Medulla oblongata (tissue), 1 donor: Measurements from ENCODE around the gene TNNT3.
"Not testable (repeated sequence)": the region's sequence is repeated elsewhere in the genome, so short reads cannot be mapped to it uniquely, and the experiment has no call there.

ENCODE experiments used
- DNase-seq: peaks from one replicate; pipeline ENCODE4 v3.0.0-alpha.2; 2015; ENCODE audit errors: extremely low spot score

TNNT3 gene

GRCh38 chr11:1935156-1936071 lies 15.9 kb downstream of the TNNT3 start:
- no peak for DNase-seq

- no peak for DNase-seq
Observed at GRCh38 chr11:1936072-1936780, 16.7 kb downstream of the TNNT3 start.

DNA sequence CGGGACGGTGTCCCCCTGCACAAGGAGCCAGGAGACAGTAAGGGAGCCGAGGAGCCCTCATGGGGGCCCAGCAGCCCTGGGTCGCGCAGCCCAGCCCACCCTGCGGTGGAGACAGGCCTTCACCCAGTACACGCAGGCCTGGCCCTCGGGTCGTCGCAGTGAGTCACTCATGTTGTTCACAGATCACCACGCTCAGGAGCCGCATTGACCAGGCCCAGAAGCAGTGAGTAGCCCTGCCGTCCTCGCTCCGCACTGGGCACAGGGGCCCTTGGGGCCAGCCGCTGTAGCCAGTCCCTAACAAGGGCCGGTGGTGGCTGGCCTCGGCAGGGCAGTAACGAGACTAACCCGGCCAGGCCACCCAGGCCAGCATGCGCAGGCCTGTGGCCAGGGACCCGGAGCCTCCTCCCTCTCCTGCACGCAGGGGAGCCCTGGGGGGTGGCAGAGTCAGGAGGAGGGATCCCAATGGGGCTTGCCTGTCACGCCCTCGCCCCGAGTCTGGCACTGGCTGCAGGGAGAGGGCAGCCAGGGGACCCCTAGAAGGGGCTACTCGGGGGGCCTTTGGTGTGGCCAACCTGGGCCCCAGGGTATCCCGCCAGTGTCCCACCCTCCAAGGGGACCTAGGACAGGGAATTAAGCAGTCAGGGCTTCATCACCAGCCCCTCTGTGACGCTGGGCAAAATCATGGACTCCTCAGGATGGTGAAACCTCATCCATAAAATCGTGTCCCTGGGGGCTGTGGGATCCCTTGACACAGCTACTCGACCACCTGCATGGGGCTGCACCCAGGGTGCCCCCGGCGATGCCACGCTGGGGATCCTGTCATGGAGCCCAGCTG lies 17.5 kb downstream of the TNNT3 start:
- DNase-seq, result no peak

GRCh38 chr11:1937616-1938342 lies 18.3 kb downstream of the TNNT3 start:
- DNase-seq, result no peak

DNA sequence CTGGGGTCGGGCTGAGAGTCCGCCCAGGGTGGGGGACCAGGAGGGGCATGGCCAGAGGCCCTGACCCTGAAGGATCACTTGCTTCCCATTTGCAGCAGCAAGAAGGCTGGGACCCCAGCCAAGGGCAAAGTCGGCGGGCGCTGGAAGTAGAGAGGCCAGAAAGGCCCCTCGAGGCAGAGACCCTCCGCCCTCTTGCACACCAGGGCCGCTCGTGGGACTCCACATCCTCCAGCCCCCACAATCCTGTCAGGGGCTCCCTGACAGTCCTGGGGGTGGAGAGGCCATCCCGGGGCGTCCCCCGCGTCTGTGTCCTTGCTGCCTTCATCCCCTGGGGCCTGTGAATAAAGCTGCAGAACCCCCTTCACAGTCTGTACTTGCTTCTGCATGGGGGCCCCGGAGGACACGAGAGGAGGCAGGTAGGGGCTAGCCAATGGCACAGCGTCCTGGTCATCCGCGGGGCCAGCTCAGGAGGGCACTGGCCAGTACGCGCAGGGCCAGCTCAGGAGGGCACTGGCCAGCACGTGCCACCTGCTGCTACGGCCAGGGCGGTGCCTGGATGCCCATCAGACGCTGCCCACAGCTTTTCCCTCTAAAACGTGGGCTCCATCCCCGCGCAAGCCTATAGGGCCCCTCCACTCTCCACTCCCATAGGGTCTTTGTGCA lies 19.0 kb downstream of the TNNT3 start:
- no peak for DNase-seq

GRCh38 chr11:1939006-1939625 lies 19.6 kb downstream of the TNNT3 start:
- DNase-seq, result no peak

DNA sequence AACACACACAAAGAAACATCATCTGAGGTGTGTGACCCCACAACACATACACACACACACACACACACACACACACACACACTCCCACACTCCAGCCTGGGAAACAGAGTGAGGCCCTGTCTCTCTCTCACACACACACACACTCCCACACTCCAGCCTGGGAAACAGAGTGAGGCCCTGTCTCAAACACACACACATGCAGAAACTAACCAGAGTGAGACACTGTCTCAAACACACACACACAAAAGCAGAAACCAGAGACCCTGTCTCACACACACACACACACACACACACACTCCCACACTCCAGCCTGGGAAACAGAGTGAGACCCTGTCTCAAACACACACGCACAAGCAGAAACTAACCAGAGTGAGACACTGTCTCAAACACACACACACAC lies 20.3 kb downstream of the TNNT3 start:
- not testable (repeated sequence) for DNase-seq

GRCh38 chr11:1942558-1943260 lies 23.2 kb downstream of the TNNT3 start:
- DNase-seq, result no peak

DNA sequence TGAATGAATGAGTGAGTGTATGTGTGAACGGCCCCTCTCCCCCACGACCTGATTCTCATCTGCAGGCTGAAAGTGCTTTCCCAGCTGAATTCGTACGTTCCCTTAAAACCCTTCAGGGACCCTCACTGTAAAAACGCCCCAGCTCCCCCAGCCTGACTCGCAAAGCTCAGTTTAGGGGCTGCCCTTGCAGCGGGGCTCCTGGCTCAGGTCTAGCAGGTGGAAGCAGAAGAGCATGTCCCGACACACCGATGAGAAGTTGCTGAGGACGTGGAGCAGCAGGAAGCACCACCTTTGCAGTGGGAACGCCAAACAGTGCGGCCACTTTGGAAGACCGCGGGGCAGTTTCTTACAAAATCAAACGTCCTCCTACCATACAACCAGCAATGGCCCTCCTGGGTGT lies 24.1 kb downstream of the TNNT3 start:
- no peak for DNase-seq

- DNase-seq, result no peak
Observed at GRCh38 chr11:1943977-1944376, 24.5 kb downstream of the TNNT3 start.

DNA sequence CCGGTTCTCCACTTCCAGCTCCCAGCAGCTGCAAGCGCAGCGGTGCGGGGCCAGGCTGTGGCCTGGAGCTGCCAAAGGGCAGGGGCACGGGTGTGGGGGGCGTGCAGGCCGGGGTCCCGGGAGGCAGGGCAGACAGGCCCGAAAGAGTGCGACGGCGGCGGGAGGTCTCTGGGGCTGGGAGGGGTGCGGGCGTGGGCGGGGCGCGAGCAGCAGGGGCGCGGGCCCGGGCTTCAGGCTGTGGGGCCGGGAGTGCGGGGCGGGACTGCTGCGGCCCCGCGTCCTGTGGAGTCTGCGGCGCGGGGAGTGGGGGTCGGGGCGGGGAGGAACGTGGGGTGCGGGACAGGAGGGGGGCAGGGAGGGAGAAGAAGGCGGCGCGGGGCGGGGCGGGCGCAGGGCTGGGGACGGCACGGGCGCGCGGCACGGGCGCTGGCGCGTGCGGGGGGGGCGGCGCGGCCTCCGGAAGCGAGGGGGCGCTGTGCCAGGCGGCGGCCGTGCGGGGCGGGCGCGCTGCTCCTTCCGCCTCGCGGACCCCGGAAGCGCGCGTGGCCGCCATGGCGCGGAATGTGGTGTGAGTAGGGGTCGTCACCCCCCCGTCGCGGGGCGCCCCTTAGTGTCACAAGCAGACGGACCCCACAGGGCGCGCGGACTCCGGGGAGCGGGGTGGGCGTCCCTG lies 27.4 kb downstream of the TNNT3 start, which contains the start of gene MRPL23:
TSS of gene MRPL23 (plus strand) at position 521 of the 673 bp plus-strand sequence. CDS start at position 552, 31 bp downstream.
- no peak for DNase-seq

- DNase-seq, result no peak
Observed at GRCh38 chr11:1947592-1948237, 28.2 kb downstream of the TNNT3 start.

DNA sequence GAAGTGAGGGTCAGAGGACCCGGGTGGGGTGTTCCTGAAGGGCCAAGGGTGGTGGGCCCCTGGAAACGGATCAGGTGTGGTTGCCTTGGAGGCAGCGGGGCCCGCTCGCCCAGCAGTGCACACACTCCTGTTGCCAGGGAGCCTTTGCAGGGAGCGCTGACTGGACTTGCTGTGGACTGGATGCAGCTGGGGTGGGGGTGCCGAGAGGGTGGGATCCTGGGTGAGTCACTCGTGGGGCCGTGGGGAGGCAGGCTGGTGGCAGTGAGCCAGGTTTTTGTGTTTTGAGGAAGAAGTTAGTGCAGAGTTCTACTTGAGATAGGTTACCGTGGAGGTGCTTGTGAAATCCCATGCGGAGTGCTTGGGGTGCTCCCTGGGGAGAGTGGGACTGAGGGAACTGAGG lies 28.9 kb downstream of the TNNT3 start:
- no peak for DNase-seq

DNA sequence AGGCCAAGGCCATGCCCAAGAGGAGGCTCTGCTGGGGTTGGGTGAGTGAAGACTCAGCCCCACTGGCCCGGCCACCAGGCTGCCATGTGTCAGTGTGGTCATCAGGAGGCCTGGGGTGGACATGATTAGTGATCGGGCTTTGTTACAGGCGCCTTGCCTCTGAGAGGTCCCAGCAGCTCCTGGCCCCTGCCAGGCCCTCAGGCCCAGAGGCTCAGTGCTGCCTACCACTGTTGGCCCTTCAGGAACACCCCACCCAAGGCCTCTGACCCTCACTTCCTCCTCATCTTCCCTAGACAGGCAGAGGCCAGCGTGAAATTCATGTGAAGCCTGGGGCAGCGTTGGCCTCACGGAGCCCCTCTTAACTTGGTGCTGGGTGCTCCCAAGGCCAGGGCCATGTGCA lies 29.8 kb downstream of the TNNT3 start:
- DNase-seq, result no peak

GRCh38 chr11:1949922-1950321 lies 30.4 kb downstream of the TNNT3 start:
- DNase-seq, result no peak

DNA sequence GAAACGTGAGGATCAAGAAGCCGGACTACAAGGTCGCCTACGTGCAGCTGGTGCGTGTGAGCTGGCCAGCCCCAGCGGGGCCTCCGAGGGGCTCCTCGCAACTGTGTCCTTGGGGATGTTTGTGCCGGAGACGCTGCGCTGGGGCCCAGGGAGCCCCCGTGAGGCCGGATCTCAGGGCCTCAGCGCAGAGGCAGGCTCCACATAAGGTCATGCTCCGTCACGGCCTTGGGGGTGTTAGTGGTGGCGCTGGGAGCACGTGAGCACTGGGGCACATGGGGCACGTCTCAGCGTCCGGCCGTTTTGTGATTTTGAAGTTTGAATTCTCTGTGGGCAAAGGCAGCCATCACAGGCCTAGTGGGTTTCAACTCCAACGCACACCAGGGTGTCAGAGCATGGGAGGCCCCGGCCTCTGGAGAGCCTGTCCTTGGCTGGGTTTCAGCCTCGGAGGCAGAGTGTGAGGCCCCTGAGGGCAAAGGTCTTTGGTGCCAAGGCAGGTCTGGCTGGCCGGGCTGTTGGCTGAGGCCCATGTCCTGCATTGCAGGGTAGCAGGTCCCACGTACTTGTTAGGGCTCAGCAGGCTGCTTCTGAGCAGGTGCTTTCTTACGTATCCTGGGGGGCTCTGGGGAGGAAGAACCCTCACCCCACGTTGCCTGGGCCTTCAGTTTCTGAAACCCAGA lies 33.4 kb downstream of the TNNT3 start:
- DNase-seq, result no peak

DNA sequence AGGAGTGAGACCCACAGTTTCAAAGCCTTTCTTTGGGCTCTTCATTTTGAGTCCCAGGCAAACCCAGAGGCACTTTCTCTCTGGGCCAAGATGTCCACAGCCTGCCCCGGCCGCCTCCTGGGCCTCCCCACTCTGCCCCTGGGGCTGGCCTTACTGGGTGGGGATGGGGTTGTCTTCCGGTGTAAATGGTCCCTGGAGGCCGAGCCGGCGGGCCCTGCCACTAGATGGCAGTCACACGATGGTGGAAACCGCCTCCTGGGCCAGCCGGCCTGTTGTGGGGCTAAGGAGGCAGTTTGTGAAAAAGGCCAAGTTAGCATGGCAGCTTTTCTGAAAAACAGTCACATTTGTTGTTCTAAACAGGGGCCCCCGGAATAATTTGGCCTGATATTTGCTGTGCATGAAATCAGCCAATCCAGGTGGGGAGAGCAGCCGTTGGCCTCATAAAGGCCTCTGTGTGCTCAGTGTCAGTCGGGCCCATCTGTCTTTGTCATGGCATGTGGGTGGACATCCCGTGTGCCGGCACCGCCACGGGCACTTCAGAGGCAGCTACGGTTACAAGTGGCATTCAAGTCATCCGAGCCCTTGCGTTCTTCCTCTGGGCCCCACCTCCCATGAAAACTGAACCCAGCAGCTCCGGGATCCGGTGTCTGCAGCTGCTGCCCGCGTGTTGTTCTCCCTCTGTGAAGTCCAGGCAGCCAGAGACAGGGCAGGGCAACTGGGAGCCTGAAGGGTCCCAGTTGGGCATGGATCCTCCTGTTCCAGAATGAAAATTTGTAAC lies 34.2 kb downstream of the TNNT3 start:
- DNase-seq, result no peak
